Glomerular visceral epithelial cell (primary cell): Measurements from ENCODE around the gene MPZL3.
A peak's percentile ranks its signal among the peaks of the same experiment; 100 is the strongest.

Source experiments
- DNase-seq: peaks from one replicate; pipeline ENCODE4 v3.0.0-alpha.2; 2016; ENCODE audit errors: extremely low spot score

Gene MPZL3

GRCh38 chr11:118251858-118252652 is at the start of gene MPZL3:
Gene MPZL3, minus strand, starts transcription at chr11:118252365. Its CDS starts 71 bp downstream, at chr11:118252294.
- peak; percentile 86 for DNase-seq

- no peak for DNase-seq
Observed at GRCh38 chr11:118301600-118302195, 49.5 kb upstream of the MPZL3 start.

GRCh38 chr11:118295815-118296454 is 43.8 kb upstream of the MPZL3 start:
- peak; percentile 25 for DNase-seq

- no peak for DNase-seq
Observed at GRCh38 chr11:118295199-118295598, 43.0 kb upstream of the MPZL3 start.

GRCh38 chr11:118294053-118294452 is 41.9 kb upstream of the MPZL3 start:
- DNase-seq = no peak

- no peak for DNase-seq
Observed at GRCh38 chr11:118291477-118292135, 39.4 kb upstream of the MPZL3 start.

GRCh38 chr11:118290923-118291322 is 38.8 kb upstream of the MPZL3 start:
- DNase-seq = peak; percentile 26

- no peak for DNase-seq
Observed at GRCh38 chr11:118289401-118289800, 37.2 kb upstream of the MPZL3 start.

GRCh38 chr11:118287006-118287405 is 34.8 kb upstream of the MPZL3 start:
- peak; percentile 21 for DNase-seq

GRCh38 chr11:118286545-118286944 is 34.4 kb upstream of the MPZL3 start:
- peak; percentile 14 for DNase-seq

- DNase-seq = no peak
Observed at GRCh38 chr11:118283756-118284350, 31.7 kb upstream of the MPZL3 start.

GRCh38 chr11:118283037-118283636 is 31.0 kb upstream of the MPZL3 start:
- no peak for DNase-seq

GRCh38 chr11:118282606-118283005 is 30.4 kb upstream of the MPZL3 start:
- no peak for DNase-seq

GRCh38 chr11:118281284-118281683 is 29.1 kb upstream of the MPZL3 start:
- no peak for DNase-seq

GRCh38 chr11:118277312-118277711 is 25.1 kb upstream of the MPZL3 start:
- DNase-seq = peak; percentile 33

GRCh38 chr11:118276422-118276821 is 24.3 kb upstream of the MPZL3 start:
- DNase-seq = no peak

GRCh38 chr11:118275176-118275575 is 23.0 kb upstream of the MPZL3 start:
- no peak for DNase-seq

GRCh38 chr11:118274186-118274585 is 22.0 kb upstream of the MPZL3 start:
- no peak for DNase-seq

GRCh38 chr11:118272001-118272400 is 19.8 kb upstream of the MPZL3 start:
- DNase-seq = no peak

GRCh38 chr11:118267486-118267885 is 15.3 kb upstream of the MPZL3 start:
- DNase-seq = no peak

- no peak for DNase-seq
Observed at GRCh38 chr11:118265954-118266353, 13.8 kb upstream of the MPZL3 start.
